H1 (cell line): ENCODE measurements around the gene RIN2. TPM values are rescaled to one million over a fixed set of nuclear protein-coding genes. Genes with fewer than 3 reads are reported as not detected.

ENCODE experiments used
- CREB1 ChIP-seq: IDR thresholded peaks from 2 replicates; pipeline ENCODE4 v1.6.1; 2012; ENCODE audit warnings: inconsistent platforms
- JUN ChIP-seq: IDR thresholded peaks from 2 replicates; pipeline ENCODE4 v1.6.1; 2011; ENCODE audit warnings: low read depth, mild to moderate bottlenecking, improper control_type of control experiment, low read length
- NANOG ChIP-seq: IDR thresholded peaks from 2 replicates; pipeline ENCODE4 v1.6.1; 2011; ENCODE audit warnings: low read length, low read depth, mild to moderate bottlenecking, inconsistent platforms; ENCODE audit not compliant: insufficient read depth, poor library complexity, severe bottlenecking
- PHF8 ChIP-seq: fragments of 200-600 bp; sonication (generic); conservative IDR thresholded peaks from 2 replicates; pipeline ENCODE4 v1.7.1; 2012; ENCODE audit warnings: low read depth, mild to moderate bottlenecking, inconsistent platforms, low read length, moderate library complexity
- SP2 ChIP-seq: IDR thresholded peaks from 2 replicates; pipeline ENCODE4 v1.6.1; 2012; ENCODE audit warnings: mild to moderate bottlenecking, low read length, inconsistent platforms
- polyA plus RNA-seq, 7 experiments: library from polyadenylated mRNA; depleted of rRNA in 3 of 7; stranded (reverse) in 5 of 7; unstranded in 2 of 7; fragments of >200 nt in 5 of 7; fragments of 200-250 nt in 2 of 7; gene quantifications; 1 replicate in 5 of 7; 2 replicates in 1 of 7; 4 replicates in 1 of 7; pipeline versions ENCODE4 v1.2.1 to v1.2.3, GENCODE V29; 2011 to 2013; ENCODE audit warnings: missing spikeins in 2 of 7, mixed read lengths in 2 of 7
- total RNA-seq: library from RNA; stranded (reverse); fragmentation: NEBNext Ultra II Directional; extraction: Animal tissue kit (Norgen Biotek cat#: 25700); gene quantifications from 2 replicates; pipeline ENCODE4 v1.2.1, GENCODE V29; 2021
- TF ChIP-seq, protein P1 (sequence below): IDR thresholded peaks from 2 replicates; pipeline ENCODE4 v1.6.1; 2011; ENCODE audit warnings: low read length, improper control_type of control experiment

The RIN2 gene
- total and polyA plus RNA-seq, 2 of the 8 experiments (the other 6 are each of a cell fraction or from before 2014, with no cell fraction given), result 0.20 to 1.3 TPM

DNA sequence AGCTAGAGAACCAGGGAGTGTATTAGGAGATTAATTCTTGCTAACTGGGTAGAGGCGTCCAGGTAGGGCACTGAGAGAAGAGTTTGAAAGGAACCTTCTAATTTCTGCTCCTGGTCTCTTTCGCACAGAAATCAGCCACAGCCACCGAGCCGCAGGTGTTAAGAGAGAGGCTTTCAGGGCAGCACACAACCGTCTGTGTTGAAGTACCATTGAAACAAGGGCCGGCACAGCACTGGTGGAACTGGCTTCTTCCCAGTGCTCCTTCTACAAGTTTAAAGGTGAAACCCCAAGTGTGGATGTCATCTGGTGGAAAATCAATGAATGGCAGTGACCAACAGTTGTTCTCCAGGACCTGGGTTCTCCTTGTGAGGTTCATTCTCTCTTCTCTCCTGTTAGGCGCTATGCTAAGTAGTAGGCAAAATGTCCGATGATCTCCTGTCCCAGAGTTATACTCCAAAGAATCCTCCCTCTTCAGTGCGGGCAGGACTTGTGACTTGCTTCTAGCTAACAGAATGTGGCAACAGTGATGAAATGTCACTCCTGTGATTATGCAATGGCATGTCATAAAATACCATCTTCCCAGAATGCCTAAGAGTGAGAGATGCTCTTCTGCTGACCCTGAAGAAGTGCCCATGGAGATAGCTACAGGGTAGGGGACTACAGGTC is 15.0 kb upstream of the RIN2 start (continued):
- TF ChIP-seq CREB1, result no peak
- TF ChIP-seq JUN, result no peak
- TF ChIP-seq PHF8, result no peak
- TF ChIP-seq SP2, result no peak
- TF ChIP-seq, protein P1, sequence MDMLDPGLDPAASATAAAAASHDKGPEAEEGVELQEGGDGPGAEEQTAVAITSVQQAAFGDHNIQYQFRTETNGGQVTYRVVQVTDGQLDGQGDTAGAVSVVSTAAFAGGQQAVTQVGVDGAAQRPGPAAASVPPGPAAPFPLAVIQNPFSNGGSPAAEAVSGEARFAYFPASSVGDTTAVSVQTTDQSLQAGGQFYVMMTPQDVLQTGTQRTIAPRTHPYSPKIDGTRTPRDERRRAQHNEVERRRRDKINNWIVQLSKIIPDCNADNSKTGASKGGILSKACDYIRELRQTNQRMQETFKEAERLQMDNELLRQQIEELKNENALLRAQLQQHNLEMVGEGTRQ, result no peak
- TF ChIP-seq NANOG, result no peak
